ENCODE results near the gene ATAD3C. TPM values are rescaled to one million over a fixed set of nuclear protein-coding genes. Genes with fewer than 3 reads are reported as not detected.
"Not testable (repeated sequence)": the region's sequence is repeated elsewhere in the genome, so short reads cannot be mapped to it uniquely, and the experiment has no call there.

Gene ATAD3C
- total and polyA plus RNA-seq, 11 donors, result 0.12 to 3.4 (median 0.53) TPM; not detected in 2

GRCh38 chr1:1442069-1442770, 7.3 kb upstream of the ATAD3C start:
- DNase-seq (no peak), ATAC-seq (peak in 1 of 4 donors; percentile 3)
- no peaks in the 10 kb centered on the region for H3K36me3 ChIP-seq
- intact Hi-C loops (cut with DNase I), result loop anchor here in 4 of 10 donors (5.0 kb wide), 2 partner anchors 35 to 60 kb away; partner anchors contain the start of gene MRPL20 (in 3 of the 4)
- no peaks in the 10 kb centered on the region for H3K9me3 ChIP-seq
- H3K4me1 ChIP-seq, result peaks cover 0 to 19% (median 10%) of the 10 kb centered on the region in 12 donors
- WGBS, 4 donors, result 84 to 89% (median 87%) methylated on average over 13 to 32 of the region's 32 CpGs
- peak overlapping the region in 1 of 12 donors; percentile 36 for H3K27ac ChIP-seq
- H3K4me3 ChIP-seq, result no peak overlapping the region
- H3K27me3 ChIP-seq, result no peaks in the 10 kb centered on the region
- no peak for TF ChIP-seq POLR2A (IDR thresholded peaks at IDR 0.05)
- TF ChIP-seq, protein P1, sequence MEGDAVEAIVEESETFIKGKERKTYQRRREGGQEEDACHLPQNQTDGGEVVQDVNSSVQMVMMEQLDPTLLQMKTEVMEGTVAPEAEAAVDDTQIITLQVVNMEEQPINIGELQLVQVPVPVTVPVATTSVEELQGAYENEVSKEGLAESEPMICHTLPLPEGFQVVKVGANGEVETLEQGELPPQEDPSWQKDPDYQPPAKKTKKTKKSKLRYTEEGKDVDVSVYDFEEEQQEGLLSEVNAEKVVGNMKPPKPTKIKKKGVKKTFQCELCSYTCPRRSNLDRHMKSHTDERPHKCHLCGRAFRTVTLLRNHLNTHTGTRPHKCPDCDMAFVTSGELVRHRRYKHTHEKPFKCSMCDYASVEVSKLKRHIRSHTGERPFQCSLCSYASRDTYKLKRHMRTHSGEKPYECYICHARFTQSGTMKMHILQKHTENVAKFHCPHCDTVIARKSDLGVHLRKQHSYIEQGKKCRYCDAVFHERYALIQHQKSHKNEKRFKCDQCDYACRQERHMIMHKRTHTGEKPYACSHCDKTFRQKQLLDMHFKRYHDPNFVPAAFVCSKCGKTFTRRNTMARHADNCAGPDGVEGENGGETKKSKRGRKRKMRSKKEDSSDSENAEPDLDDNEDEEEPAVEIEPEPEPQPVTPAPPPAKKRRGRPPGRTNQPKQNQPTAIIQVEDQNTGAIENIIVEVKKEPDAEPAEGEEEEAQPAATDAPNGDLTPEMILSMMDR (IDR thresholded peaks at IDR 0.05), result no peak

- H3K27me3 ChIP-seq; H3K27ac ChIP-seq; H3K4me1 ChIP-seq; H3K9me3 ChIP-seq; intact Hi-C loops (cut with DNase I); DNase-seq; H3K4me3 ChIP-seq; ATAC-seq; H3K36me3 ChIP-seq: not testable (repeated sequence)
- WGBS, 4 donors, result 89 to 96% (median 94%) methylated on average over 18 to 19 of the region's 19 CpGs
Measured at GRCh38 chr1:1446631-1447030, 2.9 kb upstream of the ATAD3C start.

DNA sequence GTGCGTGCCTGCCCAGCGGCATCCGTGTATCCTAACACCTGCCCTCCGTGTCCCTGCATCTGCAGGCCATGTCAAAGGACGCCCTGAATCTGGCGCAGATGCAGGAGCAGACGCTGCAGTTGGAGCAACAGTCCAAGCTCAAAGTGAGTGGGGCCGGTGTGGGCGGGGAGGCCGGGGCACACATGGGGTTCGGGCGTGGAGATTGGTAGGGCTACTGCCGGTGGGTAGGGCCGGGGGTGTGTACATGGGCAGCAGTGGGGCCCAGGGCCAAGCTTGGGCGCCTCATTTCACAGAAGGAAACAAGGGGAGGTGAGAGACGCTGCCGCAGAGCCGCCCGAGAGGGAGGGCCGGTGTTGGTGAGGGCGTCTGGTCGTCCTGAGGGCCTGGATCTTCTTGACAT, 1.1 kb downstream of the ATAD3C start:
- H3K9me3 ChIP-seq; H3K36me3 ChIP-seq; intact Hi-C loops (cut with DNase I); DNase-seq; H3K4me1 ChIP-seq; H3K4me3 ChIP-seq; H3K27ac ChIP-seq; H3K27me3 ChIP-seq; ATAC-seq: not testable (repeated sequence)
- 78 to 89% (median 83%) methylated on average over 22 of the region's 22 CpGs for WGBS, 4 donors

DNA sequence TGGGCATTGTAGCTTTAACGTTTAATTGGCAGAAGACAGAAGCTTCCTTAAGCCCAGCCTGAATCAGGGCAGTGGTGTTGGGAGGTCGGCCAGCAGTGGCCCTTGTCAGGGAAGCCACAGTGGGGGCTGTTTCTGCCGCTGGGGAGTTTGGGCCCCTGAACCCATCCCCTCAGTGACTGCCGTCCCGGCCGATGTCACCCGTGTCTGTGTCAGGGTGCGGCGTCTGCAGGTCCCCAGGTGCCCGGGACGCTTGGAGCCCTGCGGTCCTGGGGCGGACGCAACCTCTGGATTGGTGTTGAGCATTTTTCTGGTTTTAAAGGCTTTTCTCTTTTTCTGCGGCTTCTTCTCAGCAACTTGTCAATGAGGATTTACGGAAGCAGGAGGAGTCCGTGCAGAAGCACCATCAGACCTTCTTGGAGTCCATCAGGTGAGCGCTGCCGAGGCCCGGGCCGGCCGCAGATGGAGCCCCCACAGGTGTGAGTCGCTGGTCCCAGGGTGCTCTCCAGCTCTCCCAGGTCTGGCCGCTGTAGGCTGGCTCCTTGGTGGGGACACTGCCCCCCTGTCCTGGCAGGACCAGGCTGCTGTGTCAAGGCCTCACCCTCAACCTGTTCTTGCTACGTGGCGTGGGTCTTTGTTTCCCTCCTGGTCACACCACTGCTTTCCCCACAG, 2.3 kb downstream of the ATAD3C start:
- 89 to 96% (median 90%) methylated on average over 8 to 26 of the region's 26 CpGs for WGBS, 4 donors
- no peaks in the 10 kb centered on the region for H3K36me3 ChIP-seq
- DNase-seq (no peak), ATAC-seq (peak in 1 of 4 donors; percentile 23)
- no peak for TF ChIP-seq POLR2A (IDR thresholded peaks at IDR 0.05)
- TF ChIP-seq, protein P1 (IDR thresholded peaks at IDR 0.05), result no peak
- intact Hi-C loops (cut with DNase I), result no loop called here
- H3K9me3 ChIP-seq, result no peaks in the 10 kb centered on the region
- H3K4me3 ChIP-seq, result no peak overlapping the region
- no peak overlapping the region for H3K27ac ChIP-seq
- no peaks in the 10 kb centered on the region for H3K27me3 ChIP-seq
- no peaks in the 10 kb centered on the region for H3K4me1 ChIP-seq

DNA sequence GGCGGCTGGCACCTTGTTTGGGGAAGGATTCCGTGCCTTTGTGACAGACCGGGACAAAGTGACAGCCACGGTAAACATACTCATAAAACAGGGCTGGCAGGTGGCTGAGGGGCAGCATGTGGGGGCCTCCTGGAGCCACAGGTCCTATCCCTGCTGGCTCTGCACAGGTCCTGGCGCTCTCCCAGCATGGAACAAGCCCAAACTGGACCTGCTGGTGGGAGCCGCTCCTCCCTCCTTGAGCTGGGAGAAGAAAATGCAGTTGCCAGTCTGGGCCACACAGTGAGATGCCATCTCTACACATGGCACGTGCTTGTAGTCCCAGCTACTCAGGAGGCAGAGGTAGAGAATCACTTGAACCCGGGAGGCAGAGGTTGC, 2.9 kb downstream of the ATAD3C start:
- H3K4me1 ChIP-seq; H3K9me3 ChIP-seq; H3K36me3 ChIP-seq; DNase-seq; H3K27me3 ChIP-seq; H3K27ac ChIP-seq; H3K4me3 ChIP-seq; ATAC-seq; intact Hi-C loops (cut with DNase I): not testable (repeated sequence)
- WGBS, 4 donors, result 80 to 84% (median 83%) methylated on average over 8 of the region's 8 CpGs

Data from heart left ventricle (tissue), 16 donors.